Measurements from ENCODE around the gene KTN1. TPM values are rescaled to one million over a fixed set of nuclear protein-coding genes. Genes with fewer than 3 reads are reported as not detected.

Gene KTN1
- total and polyA plus RNA-seq, 2 experiments from 2014 or later: 124 to 607 TPM

GRCh38 chr14:55545779-55546178 lies 34.2 kb upstream of the KTN1 start:
- no peak overlapping the region for H2AFZ ChIP-seq
- no peaks in the 10 kb centered on the region for H3F3A ChIP-seq (replicated peaks; ENCODE audit: low read depth)
- TF ChIP-seq CTCF (conservative IDR thresholded peaks at IDR 0.05; ENCODE audit: low read depth in 2 of 2) (no peak), EZH2 (IDR thresholded peaks at IDR 0.05; ENCODE audit: low read depth, unreplicated experiment) (no peak), JUNB (IDR thresholded peaks at IDR 0.05; ENCODE audit: unreplicated experiment) (no peak), ZNF114 (CRISPR knock-in tag; IDR thresholded peaks at IDR 0.05) (no peak), REST (IDR thresholded peaks at IDR 0.05; ENCODE audit: unreplicated experiment) (no peak), ZNF331 (CRISPR knock-in tag; IDR thresholded peaks at IDR 0.05; ENCODE audit: low read depth) (no peak), NANOG (IDR thresholded peaks at IDR 0.05; ENCODE audit: borderline replicate concordance) (no peak), ETS1 (IDR thresholded peaks at IDR 0.05) (no peak), POLR2AphosphoS5 (IDR thresholded peaks at IDR 0.05; ENCODE audit: low read depth) (no peak), ZNF462 (CRISPR knock-in tag; IDR thresholded peaks at IDR 0.05) (no peak), STAT1 (IDR thresholded peaks at IDR 0.05; ENCODE audit: unreplicated experiment) (no peak), CREB1 (CRISPR knock-in tag; IDR thresholded peaks at IDR 0.05; ENCODE audit: low read depth) (no peak), EZH2phosphoT487 (IDR thresholded peaks at IDR 0.05; ENCODE audit: unreplicated experiment) (no peak)
- Mint-ChIP-seq H3K4me1 (no peaks in the 10 kb centered on the region; the same call in 2 of the 3 replicates), H3K4me3 (no peak overlapping the region), H3K9me3 (no peaks in the 10 kb centered on the region), H3K27me3 (ENCODE audit: insufficient read depth, low read depth, poor library complexity) (no peaks in the 10 kb centered on the region), H3K27ac (no peak overlapping the region), H3K36me3 (ENCODE audit: low read depth) (no peaks in the 10 kb centered on the region)
- no peaks in the 10 kb centered on the region for H3K9me2 ChIP-seq (ENCODE audit: insufficient read depth)
- H3K4me3 ChIP-seq: no peak overlapping the region
- no peak overlapping the region for H3K4me2 ChIP-seq
- no peaks in the 10 kb centered on the region for H3K36me3 ChIP-seq (ENCODE audit: insufficient read depth)
- no peaks in the 10 kb centered on the region for H3K27me3 ChIP-seq (ENCODE audit: insufficient read depth)
- H3K79me2 ChIP-seq (replicated peaks; ENCODE audit: insufficient read depth): no peaks in the 10 kb centered on the region
- DNase-seq (ENCODE audit: low spot score) (no peak), ATAC-seq (no peak)
- no peaks in the 10 kb centered on the region for H4K20me1 ChIP-seq (replicated peaks; ENCODE audit: insufficient read depth)
- H3K4me1 ChIP-seq (ENCODE audit: insufficient read depth): no peaks in the 10 kb centered on the region
- no peak overlapping the region for H3K27ac ChIP-seq (ENCODE audit: low read depth)
